Lower leg skin (tissue), 4 donors: ENCODE measurements around the gene ABHD17C. TPM values are rescaled to one million over a fixed set of nuclear protein-coding genes. Genes with fewer than 3 reads are reported as not detected.

Source experiments
- DNase-seq, 2 donors: peaks; one replicate each; pipeline ENCODE4 v3.0.0-alpha.2; 2019; ENCODE audit warnings: low spot score in 2 of 2
- H3K4me3 ChIP-seq: fragments of 200-600 bp; sonication (generic); 2 replicates; pipeline ENCODE4 v1.5.1; 2017; ENCODE audit warnings: mild to moderate bottlenecking, low read depth; ENCODE audit not compliant: poor library complexity, severe bottlenecking
- CTCF ChIP-seq, 3 donors: fragments of 450-650 bp; IDR thresholded peaks; one replicate each; pipeline ENCODE4 v1.5.1; 2016; ENCODE audit warnings: antibody characterized with exemption in 3 of 3, mild to moderate bottlenecking in 3 of 3, moderate library complexity in 2 of 3
- POLR2A ChIP-seq, 2 donors: fragments of 450-650 bp; IDR thresholded peaks; one replicate each; pipeline ENCODE4 v1.6.1; 2016 to 2017; ENCODE audit warnings: antibody characterized with exemption in 2 of 2, mild to moderate bottlenecking in 1 of 2, moderate library complexity in 1 of 2
- WGBS, 2 donors: methylation state at CpG; one replicate each; pipeline ENCODE4 v1.1.5; 2018; 5-methylcytosine and 5-hydroxymethylcytosine counted together
- intact Hi-C: fragments of 100-400 bp; cut with DNase I; formaldehyde crosslinking; loops from one replicate; pipeline ENCODE4 v1.15.0; 2023; ENCODE audit warnings: low total_unique reads
- total RNA-seq, 4 donors: library from RNA; depleted of rRNA; stranded (reverse); fragments of >200 nt; gene quantifications; one replicate each; pipeline ENCODE4 v1.1.0, GENCODE V29; 2016

ABHD17C gene
- total RNA-seq, 4 donors from 2014 or later = 18.0 to 28.5 (median 26.2) TPM

GRCh38 chr15:80785811-80786354 is 90.8 kb downstream of the ABHD17C start:
- DNase-seq = peak in 1 of 2 donors; percentile 40
- WGBS, 2 donors = 92% methylated on average over 5 of the region's 5 CpGs
- no peak overlapping the region for H3K4me3 ChIP-seq
- TF ChIP-seq CTCF (IDR thresholded peaks at IDR 0.05) (no peak), POLR2A (IDR thresholded peaks at IDR 0.05) (no peak)
- intact Hi-C loops = loop anchor here (10.0 kb wide), 1 partner anchor 179 kb away; no protein-coding TSS in a partner anchor

- no peak for DNase-seq
- H3K4me3 ChIP-seq = no peak overlapping the region
- 90 to 95% methylated on average over 3 of the region's 3 CpGs for WGBS, 2 donors
- no peak for TF ChIP-seq CTCF (IDR thresholded peaks at IDR 0.05)
- TF ChIP-seq POLR2A (IDR thresholded peaks at IDR 0.05) = no peak
- intact Hi-C loops = loop anchor here (10.0 kb wide), 1 partner anchor 177 kb away; no protein-coding TSS in a partner anchor
Observed at GRCh38 chr15:80787316-80787715, 92.2 kb downstream of the ABHD17C start.

- intact Hi-C loops = loop anchor here (10.0 kb wide), 1 partner anchor 176 kb away; no protein-coding TSS in a partner anchor
- no peak for DNase-seq
- TF ChIP-seq CTCF (IDR thresholded peaks at IDR 0.05) = no peak
- no peak for TF ChIP-seq POLR2A (IDR thresholded peaks at IDR 0.05)
- no peak overlapping the region for H3K4me3 ChIP-seq
- WGBS, 2 donors = 80 to 85% methylated on average over 6 of the region's 6 CpGs
Observed at GRCh38 chr15:80788536-80788935, 93.4 kb downstream of the ABHD17C start.

- 73 to 76% methylated on average over 5 of the region's 5 CpGs for WGBS, 2 donors
- intact Hi-C loops = loop anchor here (10.0 kb wide), 1 partner anchor 176 kb away; no protein-coding TSS in a partner anchor
- TF ChIP-seq POLR2A (IDR thresholded peaks at IDR 0.05) (no peak), CTCF (IDR thresholded peaks at IDR 0.05) (no peak)
- no peak for DNase-seq
- H3K4me3 ChIP-seq = no peak overlapping the region
Observed at GRCh38 chr15:80789296-80789695, 94.2 kb downstream of the ABHD17C start.

- no peak overlapping the region for H3K4me3 ChIP-seq
- intact Hi-C loops = loop anchor here (10.0 kb wide), 1 partner anchor 175 kb away; no protein-coding TSS in a partner anchor
- TF ChIP-seq CTCF (IDR thresholded peaks at IDR 0.05) (no peak), POLR2A (IDR thresholded peaks at IDR 0.05) (no peak)
- 75 to 87% methylated on average over 4 of the region's 4 CpGs for WGBS, 2 donors
- peak in 1 of 2 donors; percentile 40 for DNase-seq
Observed at GRCh38 chr15:80789796-80790195, 94.7 kb downstream of the ABHD17C start.

- WGBS, 2 donors = 92 to 96% methylated on average over 5 of the region's 5 CpGs
- intact Hi-C loops = no loop called here
- TF ChIP-seq POLR2A (IDR thresholded peaks at IDR 0.05) (no peak), CTCF (IDR thresholded peaks at IDR 0.05) (no peak)
- H3K4me3 ChIP-seq = no peak overlapping the region
- peak in 1 of 2 donors; percentile 53 for DNase-seq
Observed at GRCh38 chr15:80790236-80790635, 95.1 kb downstream of the ABHD17C start.
